ENCODE results near the gene TSPAN18. TPM values are rescaled to one million over a fixed set of nuclear protein-coding genes. Genes with fewer than 3 reads are reported as not detected.

TSPAN18 gene
- total RNA-seq, 1 donor = 5.8 TPM

- TF ChIP-seq CTCF (IDR thresholded peaks at IDR 0.05; ENCODE audit: extremely low read depth, low read depth, low read length) = no peak
Observed at GRCh38 chr11:44713022-44713421, 13.7 kb upstream of the TSPAN18 start.

GRCh38 chr11:44716256-44716655, 10.5 kb upstream of the TSPAN18 start:
- no peaks in the 10 kb centered on the region for H3K79me2 ChIP-seq (ENCODE audit: insufficient read depth, low read length)
- no peaks in the 10 kb centered on the region for H3K36me3 ChIP-seq (ENCODE audit: insufficient read depth, low read length)
- H3K27me3 ChIP-seq (ENCODE audit: insufficient read depth, low read length) = peaks cover 44% of the 10 kb centered on the region
- DNase-seq (ENCODE audit: insufficient read length, low spot score, missing footprints) = no peak
- H4K20me1 ChIP-seq (ENCODE audit: insufficient read depth, low read length) = no peaks in the 10 kb centered on the region
- no peak overlapping the region for H2AFZ ChIP-seq (ENCODE audit: low read length)
- no peak overlapping the region for H3K27ac ChIP-seq (ENCODE audit: low read depth, low read length)
- no peak overlapping the region for H3K4me2 ChIP-seq (ENCODE audit: insufficient read depth, low read length)
- H3K9me3 ChIP-seq (ENCODE audit: low read depth, low read length) = no peaks in the 10 kb centered on the region
- H3K4me3 ChIP-seq (ENCODE audit: insufficient read depth, low read length) = no peak overlapping the region
- H3K4me1 ChIP-seq (ENCODE audit: insufficient read depth, low read length) = no peaks in the 10 kb centered on the region
- no peak for TF ChIP-seq CTCF (IDR thresholded peaks at IDR 0.05; ENCODE audit: extremely low read depth, low read depth, low read length)

More at GRCh38 chr11:44713022-44713421, 13.7 kb upstream of the TSPAN18 start:
- no peak overlapping the region for H2AFZ ChIP-seq (ENCODE audit: low read length)
- DNase-seq (ENCODE audit: insufficient read length, low spot score, missing footprints) = no peak
- no peak overlapping the region for H3K4me3 ChIP-seq (ENCODE audit: insufficient read depth, low read length)
- H3K9me3 ChIP-seq (ENCODE audit: low read depth, low read length) = no peaks in the 10 kb centered on the region
- peaks cover 29% of the 10 kb centered on the region for H3K27me3 ChIP-seq (ENCODE audit: insufficient read depth, low read length)
- peaks cover 27% of the 10 kb centered on the region for H3K4me1 ChIP-seq (ENCODE audit: insufficient read depth, low read length)
- H3K36me3 ChIP-seq (ENCODE audit: insufficient read depth, low read length) = no peaks in the 10 kb centered on the region
- H3K79me2 ChIP-seq (ENCODE audit: insufficient read depth, low read length) = no peaks in the 10 kb centered on the region
- no peak overlapping the region for H3K27ac ChIP-seq (ENCODE audit: low read depth, low read length)
- H3K4me2 ChIP-seq (ENCODE audit: insufficient read depth, low read length) = no peak overlapping the region
- no peaks in the 10 kb centered on the region for H4K20me1 ChIP-seq (ENCODE audit: insufficient read depth, low read length)

- Histone ChIP-seq H3K27me3 (ENCODE audit: insufficient read depth, low read length) (peaks cover 46% of the 10 kb centered on the region), H4K20me1 (ENCODE audit: insufficient read depth, low read length) (no peaks in the 10 kb centered on the region), H3K27ac (ENCODE audit: low read depth, low read length) (no peak overlapping the region), H3K9me3 (ENCODE audit: low read depth, low read length) (no peaks in the 10 kb centered on the region), H2AFZ (ENCODE audit: low read length) (no peak overlapping the region), H3K4me3 (ENCODE audit: insufficient read depth, low read length) (no peak overlapping the region), H3K79me2 (ENCODE audit: insufficient read depth, low read length) (no peaks in the 10 kb centered on the region), H3K36me3 (ENCODE audit: insufficient read depth, low read length) (no peaks in the 10 kb centered on the region), H3K4me2 (ENCODE audit: insufficient read depth, low read length) (no peak overlapping the region), H3K4me1 (ENCODE audit: insufficient read depth, low read length) (no peaks in the 10 kb centered on the region)
- no peak for DNase-seq (ENCODE audit: insufficient read length, low spot score, missing footprints)
- no peak for TF ChIP-seq CTCF (IDR thresholded peaks at IDR 0.05; ENCODE audit: extremely low read depth, low read depth, low read length)
Observed at GRCh38 chr11:44718057-44718456, 8.7 kb upstream of the TSPAN18 start.

GRCh38 chr11:44718612-44719390, 8.0 kb upstream of the TSPAN18 start:
- H3K27ac ChIP-seq (ENCODE audit: low read depth, low read length) = no peak overlapping the region
- no peaks in the 10 kb centered on the region for H3K9me3 ChIP-seq (ENCODE audit: low read depth, low read length)
- H4K20me1 ChIP-seq (ENCODE audit: insufficient read depth, low read length) = no peaks in the 10 kb centered on the region
- no peak overlapping the region for H3K4me2 ChIP-seq (ENCODE audit: insufficient read depth, low read length)
- no peak overlapping the region for H3K4me3 ChIP-seq (ENCODE audit: insufficient read depth, low read length)
- H3K4me1 ChIP-seq (ENCODE audit: insufficient read depth, low read length) = no peaks in the 10 kb centered on the region
- peaks cover 44% of the 10 kb centered on the region for H3K27me3 ChIP-seq (ENCODE audit: insufficient read depth, low read length)
- H3K36me3 ChIP-seq (ENCODE audit: insufficient read depth, low read length) = no peaks in the 10 kb centered on the region
- no peaks in the 10 kb centered on the region for H3K79me2 ChIP-seq (ENCODE audit: insufficient read depth, low read length)
- no peak for DNase-seq (ENCODE audit: insufficient read length, low spot score, missing footprints)
- no peak for TF ChIP-seq CTCF (IDR thresholded peaks at IDR 0.05; ENCODE audit: extremely low read depth, low read depth, low read length)
- H2AFZ ChIP-seq (ENCODE audit: low read length) = no peak overlapping the region
